Fibroblast of lung (primary cell): ENCODE results near the gene FMO4.

Experiments used
- CTCF ChIP-seq, 2 donors: IDR thresholded peaks in 1 of 2; conservative IDR thresholded peaks in 1 of 2; 1 replicate in 1 of 2; 2 replicates in 1 of 2; pipeline ENCODE4 v1.5.1; 2011 to 2012; ENCODE audit warnings: low read length in 2 of 2, control low read depth in 1 of 2, inconsistent platforms in 1 of 2, low read depth in 1 of 2, mild to moderate bottlenecking in 1 of 2
- EZH2 ChIP-seq: IDR thresholded peaks from 2 replicates; pipeline ENCODE4 v1.5.1; 2012; ENCODE audit warnings: low read length, control low read depth, mild to moderate bottlenecking; ENCODE audit errors: missing control alignments

GRCh38 chr1:171357179-171357578, 43.2 kb downstream of the FMO4 start:
- TF ChIP-seq CTCF (conservative IDR thresholded peaks at IDR 0.05 in 1 of 2, IDR thresholded peaks at IDR 0.05 in 1 of 2; ENCODE audit: low read depth in 1 of 2, low read length in 2 of 2) (no peak), EZH2 (no peak)
